ENCODE data around the gene CCDC18. TPM values are rescaled to one million over a fixed set of nuclear protein-coding genes. Genes with fewer than 3 reads are reported as not detected.

The CCDC18 gene
- total and polyA plus RNA-seq, 2 experiments from 2014 or later, result 16.3 to 47.9 TPM

DNA sequence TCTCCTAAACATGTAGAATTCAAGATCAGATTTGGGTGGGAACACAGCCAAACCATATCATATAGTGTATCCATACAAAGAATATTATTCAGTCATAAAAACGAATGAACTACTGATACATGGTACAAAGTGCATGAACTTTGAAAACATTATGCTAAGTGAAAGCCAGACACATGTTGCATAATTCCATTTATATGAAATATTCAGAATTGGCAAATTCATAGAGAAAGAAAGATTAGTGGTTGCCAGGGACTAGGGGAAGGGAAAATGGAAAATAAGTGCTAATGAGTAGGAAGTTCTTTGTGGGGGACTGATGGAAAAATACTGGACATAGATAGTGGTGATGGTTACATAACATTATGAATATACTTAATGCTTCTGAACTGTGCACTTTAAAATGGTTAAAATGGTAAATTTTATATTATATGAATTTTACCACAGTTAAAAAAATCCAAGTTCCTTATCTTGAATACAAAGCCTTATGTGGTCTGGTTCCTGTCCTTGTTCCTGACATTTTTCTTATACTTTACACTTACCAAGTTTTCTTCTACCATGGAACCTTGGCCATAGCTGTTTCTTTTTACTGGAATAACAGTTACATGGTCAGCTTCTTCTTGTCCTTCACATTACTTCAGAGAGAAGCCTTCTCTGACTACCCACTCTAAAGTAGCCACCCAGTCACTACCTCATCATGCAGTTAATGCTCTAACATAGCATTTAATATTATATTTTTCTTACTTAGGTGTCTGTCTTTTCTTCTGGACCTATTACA is 64.0 kb downstream of the CCDC18 start:
- Histone ChIP-seq H3K4me2 (no peak overlapping the region), H3K27ac (ENCODE audit: low read depth) (no peak overlapping the region), H3F3A (replicated peaks; ENCODE audit: low read depth) (no peaks in the 10 kb centered on the region), H3K9me2 (ENCODE audit: insufficient read depth) (no peaks in the 10 kb centered on the region), H3K36me3 (ENCODE audit: insufficient read depth) (peaks cover 23% of the 10 kb centered on the region), H4K20me1 (replicated peaks; ENCODE audit: insufficient read depth) (no peaks in the 10 kb centered on the region), H2AFZ (no peak overlapping the region), H3K27me3 (ENCODE audit: insufficient read depth) (no peaks in the 10 kb centered on the region), H3K79me2 (replicated peaks; ENCODE audit: insufficient read depth) (no peaks in the 10 kb centered on the region), H3K4me3 (no peak overlapping the region), H3K4me1 (ENCODE audit: insufficient read depth) (no peaks in the 10 kb centered on the region)
- Mint-ChIP-seq H3K36me3 (ENCODE audit: low read depth) (peaks cover 56% of the 10 kb centered on the region), H3K4me1 (no peaks in the 10 kb centered on the region), H3K4me3 (no peak overlapping the region), H3K27ac (no peak overlapping the region), H3K27me3 (ENCODE audit: insufficient read depth, low read depth, poor library complexity) (peaks cover 1% of the 10 kb centered on the region), H3K9me3 (peaks cover 36% of the 10 kb centered on the region)
- TF ChIP-seq ZNF331 (CRISPR knock-in tag; IDR thresholded peaks at IDR 0.05; ENCODE audit: low read depth), result no peak
- TF ChIP-seq POLR2AphosphoS5 (IDR thresholded peaks at IDR 0.05; ENCODE audit: low read depth), result no peak
- no peak for TF ChIP-seq CTCF (conservative IDR thresholded peaks at IDR 0.05; ENCODE audit: low read depth in 2 of 2)
- TF ChIP-seq NANOG (IDR thresholded peaks at IDR 0.05; ENCODE audit: borderline replicate concordance), result no peak
- no peak for TF ChIP-seq EZH2phosphoT487 (IDR thresholded peaks at IDR 0.05; ENCODE audit: unreplicated experiment)
- TF ChIP-seq EZH2 (IDR thresholded peaks at IDR 0.05; ENCODE audit: low read depth, unreplicated experiment), result no peak
- TF ChIP-seq, protein P1, sequence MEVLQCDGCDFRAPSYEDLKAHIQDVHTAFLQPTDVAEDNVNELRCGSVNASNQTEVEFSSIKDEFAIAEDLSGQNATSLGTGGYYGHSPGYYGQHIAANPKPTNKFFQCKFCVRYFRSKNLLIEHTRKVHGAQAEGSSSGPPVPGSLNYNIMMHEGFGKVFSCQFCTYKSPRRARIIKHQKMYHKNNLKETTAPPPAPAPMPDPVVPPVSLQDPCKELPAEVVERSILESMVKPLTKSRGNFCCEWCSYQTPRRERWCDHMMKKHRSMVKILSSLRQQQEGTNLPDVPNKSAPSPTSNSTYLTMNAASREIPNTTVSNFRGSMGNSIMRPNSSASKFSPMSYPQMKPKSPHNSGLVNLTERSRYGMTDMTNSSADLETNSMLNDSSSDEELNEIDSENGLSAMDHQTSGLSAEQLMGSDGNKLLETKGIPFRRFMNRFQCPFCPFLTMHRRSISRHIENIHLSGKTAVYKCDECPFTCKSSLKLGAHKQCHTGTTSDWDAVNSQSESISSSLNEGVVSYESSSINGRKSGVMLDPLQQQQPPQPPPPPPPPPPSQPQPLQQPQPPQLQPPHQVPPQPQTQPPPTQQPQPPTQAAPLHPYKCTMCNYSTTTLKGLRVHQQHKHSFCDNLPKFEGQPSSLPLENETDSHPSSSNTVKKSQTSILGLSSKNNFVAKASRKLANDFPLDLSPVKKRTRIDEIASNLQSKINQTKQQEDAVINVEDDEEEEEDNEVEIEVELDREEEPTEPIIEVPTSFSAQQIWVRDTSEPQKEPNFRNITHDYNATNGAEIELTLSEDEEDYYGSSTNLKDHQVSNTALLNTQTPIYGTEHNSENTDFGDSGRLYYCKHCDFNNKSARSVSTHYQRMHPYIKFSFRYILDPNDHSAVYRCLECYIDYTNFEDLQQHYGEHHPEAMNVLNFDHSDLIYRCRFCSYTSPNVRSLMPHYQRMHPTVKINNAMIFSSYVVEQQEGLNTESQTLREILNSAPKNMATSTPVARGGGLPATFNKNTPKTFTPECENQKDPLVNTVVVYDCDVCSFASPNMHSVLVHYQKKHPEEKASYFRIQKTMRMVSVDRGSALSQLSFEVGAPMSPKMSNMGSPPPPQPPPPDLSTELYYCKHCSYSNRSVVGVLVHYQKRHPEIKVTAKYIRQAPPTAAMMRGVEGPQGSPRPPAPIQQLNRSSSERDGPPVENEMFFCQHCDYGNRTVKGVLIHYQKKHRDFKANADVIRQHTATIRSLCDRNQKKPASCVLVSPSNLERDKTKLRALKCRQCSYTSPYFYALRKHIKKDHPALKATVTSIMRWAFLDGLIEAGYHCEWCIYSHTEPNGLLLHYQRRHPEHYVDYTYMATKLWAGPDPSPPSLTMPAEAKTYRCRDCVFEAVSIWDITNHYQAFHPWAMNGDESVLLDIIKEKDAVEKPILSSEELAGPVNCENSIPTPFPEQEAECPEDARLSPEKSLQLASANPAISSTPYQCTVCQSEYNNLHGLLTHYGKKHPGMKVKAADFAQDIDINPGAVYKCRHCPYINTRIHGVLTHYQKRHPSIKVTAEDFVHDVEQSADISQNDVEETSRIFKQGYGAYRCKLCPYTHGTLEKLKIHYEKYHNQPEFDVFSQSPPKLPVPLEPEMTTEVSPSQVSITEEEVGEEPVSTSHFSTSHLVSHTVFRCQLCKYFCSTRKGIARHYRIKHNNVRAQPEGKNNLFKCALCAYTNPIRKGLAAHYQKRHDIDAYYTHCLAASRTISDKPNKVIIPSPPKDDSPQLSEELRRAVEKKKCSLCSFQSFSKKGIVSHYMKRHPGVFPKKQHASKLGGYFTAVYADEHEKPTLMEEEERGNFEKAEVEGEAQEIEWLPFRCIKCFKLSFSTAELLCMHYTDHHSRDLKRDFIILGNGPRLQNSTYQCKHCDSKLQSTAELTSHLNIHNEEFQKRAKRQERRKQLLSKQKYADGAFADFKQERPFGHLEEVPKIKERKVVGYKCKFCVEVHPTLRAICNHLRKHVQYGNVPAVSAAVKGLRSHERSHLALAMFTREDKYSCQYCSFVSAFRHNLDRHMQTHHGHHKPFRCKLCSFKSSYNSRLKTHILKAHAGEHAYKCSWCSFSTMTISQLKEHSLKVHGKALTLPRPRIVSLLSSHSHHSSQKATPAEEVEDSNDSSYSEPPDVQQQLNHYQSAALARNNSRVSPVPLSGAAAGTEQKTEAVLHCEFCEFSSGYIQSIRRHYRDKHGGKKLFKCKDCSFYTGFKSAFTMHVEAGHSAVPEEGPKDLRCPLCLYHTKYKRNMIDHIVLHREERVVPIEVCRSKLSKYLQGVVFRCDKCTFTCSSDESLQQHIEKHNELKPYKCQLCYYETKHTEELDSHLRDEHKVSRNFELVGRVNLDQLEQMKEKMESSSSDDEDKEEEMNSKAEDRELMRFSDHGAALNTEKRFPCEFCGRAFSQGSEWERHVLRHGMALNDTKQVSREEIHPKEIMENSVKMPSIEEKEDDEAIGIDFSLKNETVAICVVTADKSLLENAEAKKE (CRISPR knock-in tag; IDR thresholded peaks at IDR 0.05), result no peak
- TF ChIP-seq ETS1 (IDR thresholded peaks at IDR 0.05), result no peak
- TF ChIP-seq JUNB (IDR thresholded peaks at IDR 0.05; ENCODE audit: unreplicated experiment), result no peak
- TF ChIP-seq CREB1 (CRISPR knock-in tag; IDR thresholded peaks at IDR 0.05; ENCODE audit: low read depth), result no peak
- no peak for TF ChIP-seq STAT1 (IDR thresholded peaks at IDR 0.05; ENCODE audit: unreplicated experiment)
- TF ChIP-seq, protein P2, sequence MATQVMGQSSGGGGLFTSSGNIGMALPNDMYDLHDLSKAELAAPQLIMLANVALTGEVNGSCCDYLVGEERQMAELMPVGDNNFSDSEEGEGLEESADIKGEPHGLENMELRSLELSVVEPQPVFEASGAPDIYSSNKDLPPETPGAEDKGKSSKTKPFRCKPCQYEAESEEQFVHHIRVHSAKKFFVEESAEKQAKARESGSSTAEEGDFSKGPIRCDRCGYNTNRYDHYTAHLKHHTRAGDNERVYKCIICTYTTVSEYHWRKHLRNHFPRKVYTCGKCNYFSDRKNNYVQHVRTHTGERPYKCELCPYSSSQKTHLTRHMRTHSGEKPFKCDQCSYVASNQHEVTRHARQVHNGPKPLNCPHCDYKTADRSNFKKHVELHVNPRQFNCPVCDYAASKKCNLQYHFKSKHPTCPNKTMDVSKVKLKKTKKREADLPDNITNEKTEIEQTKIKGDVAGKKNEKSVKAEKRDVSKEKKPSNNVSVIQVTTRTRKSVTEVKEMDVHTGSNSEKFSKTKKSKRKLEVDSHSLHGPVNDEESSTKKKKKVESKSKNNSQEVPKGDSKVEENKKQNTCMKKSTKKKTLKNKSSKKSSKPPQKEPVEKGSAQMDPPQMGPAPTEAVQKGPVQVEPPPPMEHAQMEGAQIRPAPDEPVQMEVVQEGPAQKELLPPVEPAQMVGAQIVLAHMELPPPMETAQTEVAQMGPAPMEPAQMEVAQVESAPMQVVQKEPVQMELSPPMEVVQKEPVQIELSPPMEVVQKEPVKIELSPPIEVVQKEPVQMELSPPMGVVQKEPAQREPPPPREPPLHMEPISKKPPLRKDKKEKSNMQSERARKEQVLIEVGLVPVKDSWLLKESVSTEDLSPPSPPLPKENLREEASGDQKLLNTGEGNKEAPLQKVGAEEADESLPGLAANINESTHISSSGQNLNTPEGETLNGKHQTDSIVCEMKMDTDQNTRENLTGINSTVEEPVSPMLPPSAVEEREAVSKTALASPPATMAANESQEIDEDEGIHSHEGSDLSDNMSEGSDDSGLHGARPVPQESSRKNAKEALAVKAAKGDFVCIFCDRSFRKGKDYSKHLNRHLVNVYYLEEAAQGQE (IDR thresholded peaks at IDR 0.05; ENCODE audit: unreplicated experiment), result no peak
- TF ChIP-seq ZNF114 (CRISPR knock-in tag; IDR thresholded peaks at IDR 0.05), result no peak
- DNase-seq (ENCODE audit: low spot score) (no peak), ATAC-seq (no peak)
